Gastroesophageal sphincter (tissue), 3 donors: ENCODE measurements around the gene DOK7.

ENCODE experiments used
- POLR2A ChIP-seq, 2 donors: fragments of 450-650 bp; IDR thresholded peaks; one replicate each; pipeline ENCODE4 v1.6.1; 2017; ENCODE audit warnings: antibody characterized with exemption in 2 of 2, mild to moderate bottlenecking in 2 of 2, moderate library complexity in 1 of 2
- TF ChIP-seq, protein P1 (sequence below), 4 experiments: fragments of 200-600 bp in 2 of 4; fragments of 450-650 bp in 2 of 4; sonication (generic) in 1 of 4; IDR thresholded peaks; one replicate each; pipeline ENCODE4 v1.5.1; 2017 to 2019; ENCODE audit warnings: antibody characterized with exemption in 4 of 4, mild to moderate bottlenecking in 2 of 4, moderate library complexity in 2 of 4

DNA sequence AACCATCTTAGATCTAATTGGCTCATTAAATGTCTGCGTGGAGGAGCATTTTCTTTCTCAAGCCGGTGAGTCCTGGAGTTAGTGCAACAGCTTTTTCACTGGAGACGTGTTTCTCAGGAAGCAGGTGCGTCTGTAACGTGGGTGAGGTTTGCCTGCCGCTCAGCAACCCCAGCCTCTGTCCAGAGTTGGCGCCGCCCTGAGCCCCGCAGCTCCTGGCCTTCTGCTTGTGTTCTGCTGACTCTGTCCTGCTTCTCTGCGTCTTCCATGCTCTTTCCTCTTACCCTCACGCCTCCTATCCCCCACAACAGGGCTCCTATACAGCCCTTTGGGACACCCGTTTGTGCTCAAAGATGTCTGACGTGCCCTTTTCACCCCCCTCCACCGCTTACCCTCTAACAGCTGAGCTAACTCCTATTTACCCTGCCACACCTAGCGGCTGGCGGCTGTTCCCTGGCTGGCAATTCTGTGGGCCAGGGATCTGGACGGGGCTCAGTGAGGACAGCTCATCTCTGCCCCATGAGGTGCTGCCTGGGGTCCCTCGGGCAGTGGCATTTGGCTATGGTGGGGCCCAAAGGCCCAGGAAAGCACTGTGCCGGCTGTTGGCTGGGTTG, 18.8 kb downstream of the DOK7 start:
- TF ChIP-seq, protein P1, sequence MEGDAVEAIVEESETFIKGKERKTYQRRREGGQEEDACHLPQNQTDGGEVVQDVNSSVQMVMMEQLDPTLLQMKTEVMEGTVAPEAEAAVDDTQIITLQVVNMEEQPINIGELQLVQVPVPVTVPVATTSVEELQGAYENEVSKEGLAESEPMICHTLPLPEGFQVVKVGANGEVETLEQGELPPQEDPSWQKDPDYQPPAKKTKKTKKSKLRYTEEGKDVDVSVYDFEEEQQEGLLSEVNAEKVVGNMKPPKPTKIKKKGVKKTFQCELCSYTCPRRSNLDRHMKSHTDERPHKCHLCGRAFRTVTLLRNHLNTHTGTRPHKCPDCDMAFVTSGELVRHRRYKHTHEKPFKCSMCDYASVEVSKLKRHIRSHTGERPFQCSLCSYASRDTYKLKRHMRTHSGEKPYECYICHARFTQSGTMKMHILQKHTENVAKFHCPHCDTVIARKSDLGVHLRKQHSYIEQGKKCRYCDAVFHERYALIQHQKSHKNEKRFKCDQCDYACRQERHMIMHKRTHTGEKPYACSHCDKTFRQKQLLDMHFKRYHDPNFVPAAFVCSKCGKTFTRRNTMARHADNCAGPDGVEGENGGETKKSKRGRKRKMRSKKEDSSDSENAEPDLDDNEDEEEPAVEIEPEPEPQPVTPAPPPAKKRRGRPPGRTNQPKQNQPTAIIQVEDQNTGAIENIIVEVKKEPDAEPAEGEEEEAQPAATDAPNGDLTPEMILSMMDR (IDR thresholded peaks at IDR 0.05) = no peak
- no peak for TF ChIP-seq POLR2A (IDR thresholded peaks at IDR 0.05)
